ENCODE results near the gene PCDHA10.

Gene PCDHA10

DNA sequence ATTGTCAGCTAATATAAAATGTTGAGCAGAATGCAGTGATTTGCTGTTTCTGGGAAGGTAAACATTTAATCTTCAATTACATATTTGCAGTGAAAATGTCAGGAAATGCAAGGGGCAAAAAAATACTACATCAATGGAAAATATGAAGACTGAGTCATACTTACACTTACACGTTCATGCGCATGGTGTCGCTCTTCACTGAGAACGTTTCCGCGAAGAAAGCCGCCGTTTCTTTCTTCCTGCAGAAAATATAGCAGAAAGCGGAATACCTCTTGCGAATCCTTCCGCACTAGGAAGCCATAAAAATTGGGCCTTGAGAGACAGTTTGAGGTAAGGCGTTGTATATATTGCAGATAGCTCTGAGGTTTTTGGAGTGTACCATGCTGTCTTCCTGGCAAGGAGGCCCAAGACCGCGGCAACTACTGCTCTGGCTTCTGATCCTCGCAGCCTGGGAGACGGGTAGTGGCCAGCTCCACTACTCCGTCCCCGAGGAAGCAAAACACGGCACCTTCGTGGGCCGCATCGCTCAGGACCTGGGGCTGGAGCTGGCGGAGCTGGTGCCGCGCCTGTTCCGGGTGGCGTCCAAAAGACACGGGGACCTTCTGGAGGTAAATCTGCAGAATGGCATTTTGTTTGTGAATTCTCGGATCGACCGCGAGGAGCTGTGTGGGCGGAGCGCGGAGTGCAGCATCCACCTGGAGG, 26.3 kb downstream of the PCDHA10 start, which contains the start of gene PCDHA13:
Gene PCDHA13 (plus strand): TSS at position 236 of the 702 bp plus-strand sequence. CDS start 145 bp downstream, at position 381.
- no peaks in the 10 kb centered on the region for H3K27me3 ChIP-seq (ENCODE audit: control insufficient read depth, insufficient read depth, low read length)
- no peak within 1 kb of the TSS for H3K9ac ChIP-seq (ENCODE audit: low read depth, low read length)
- no peaks in the 10 kb centered on the region for H3K9me3 ChIP-seq (ENCODE audit: control insufficient read depth, insufficient read depth, low read length)
- H3K4me3 ChIP-seq (ENCODE audit: low read depth, low read length), result peak within 1 kb of the TSS; percentile 26
- no peaks in the 10 kb centered on the region for H3K4me1 ChIP-seq (ENCODE audit: control insufficient read depth, insufficient read depth, low read length)
- no peaks in the 10 kb centered on the region for H3K36me3 ChIP-seq (ENCODE audit: control insufficient read depth, insufficient read depth, low read length)

- Histone ChIP-seq H3K36me3 (ENCODE audit: control insufficient read depth, insufficient read depth, low read length) (no peaks in the 10 kb centered on the region), H3K4me1 (ENCODE audit: control insufficient read depth, insufficient read depth, low read length) (no peaks in the 10 kb centered on the region), H3K9ac (ENCODE audit: low read depth, low read length) (no peak overlapping the region), H3K4me3 (ENCODE audit: low read depth, low read length) (peak overlapping the region; percentile 26), H3K27me3 (ENCODE audit: control insufficient read depth, insufficient read depth, low read length) (no peaks in the 10 kb centered on the region), H3K9me3 (ENCODE audit: control insufficient read depth, insufficient read depth, low read length) (no peaks in the 10 kb centered on the region)
Measured at GRCh38 chr5:140882591-140882899, 26.8 kb downstream of the PCDHA10 start.

GRCh38 chr5:140883373-140883772, 27.7 kb downstream of the PCDHA10 start:
- no peak overlapping the region for H3K4me3 ChIP-seq (ENCODE audit: low read depth, low read length)
- H3K4me1 ChIP-seq (ENCODE audit: control insufficient read depth, insufficient read depth, low read length), result no peaks in the 10 kb centered on the region
- H3K27me3 ChIP-seq (ENCODE audit: control insufficient read depth, insufficient read depth, low read length), result no peaks in the 10 kb centered on the region
- no peaks in the 10 kb centered on the region for H3K9me3 ChIP-seq (ENCODE audit: control insufficient read depth, insufficient read depth, low read length)
- H3K9ac ChIP-seq (ENCODE audit: low read depth, low read length), result no peak overlapping the region
- H3K36me3 ChIP-seq (ENCODE audit: control insufficient read depth, insufficient read depth, low read length), result no peaks in the 10 kb centered on the region

- H3K4me1 ChIP-seq (ENCODE audit: control insufficient read depth, insufficient read depth, low read length), result no peaks in the 10 kb centered on the region
- H3K27me3 ChIP-seq (ENCODE audit: control insufficient read depth, insufficient read depth, low read length), result no peaks in the 10 kb centered on the region
- no peak overlapping the region for H3K9ac ChIP-seq (ENCODE audit: low read depth, low read length)
- no peak overlapping the region for H3K4me3 ChIP-seq (ENCODE audit: low read depth, low read length)
- no peaks in the 10 kb centered on the region for H3K36me3 ChIP-seq (ENCODE audit: control insufficient read depth, insufficient read depth, low read length)
- no peaks in the 10 kb centered on the region for H3K9me3 ChIP-seq (ENCODE audit: control insufficient read depth, insufficient read depth, low read length)
Measured at GRCh38 chr5:140883927-140884697, 28.4 kb downstream of the PCDHA10 start.

- Histone ChIP-seq H3K27me3 (ENCODE audit: control insufficient read depth, insufficient read depth, low read length) (no peaks in the 10 kb centered on the region), H3K36me3 (ENCODE audit: control insufficient read depth, insufficient read depth, low read length) (no peaks in the 10 kb centered on the region), H3K9ac (ENCODE audit: low read depth, low read length) (no peak overlapping the region), H3K4me3 (ENCODE audit: low read depth, low read length) (no peak overlapping the region), H3K9me3 (ENCODE audit: control insufficient read depth, insufficient read depth, low read length) (no peaks in the 10 kb centered on the region), H3K4me1 (ENCODE audit: control insufficient read depth, insufficient read depth, low read length) (no peaks in the 10 kb centered on the region)
Measured at GRCh38 chr5:140916325-140916724, 60.6 kb downstream of the PCDHA10 start.
